GM12892 (cell line): ENCODE measurements around the gene MYBPC3.

Experiments used
- POLR2A ChIP-seq: IDR thresholded peaks from 2 replicates; pipeline ENCODE4 v1.6.1; 2011; ENCODE audit warnings: low read depth, low read length, control low read depth
- TAF1 ChIP-seq: IDR thresholded peaks from 2 replicates; pipeline ENCODE4 v1.6.1; 2011; ENCODE audit warnings: low read depth, mild to moderate bottlenecking, control low read depth, low read length, borderline replicate concordance

- TF ChIP-seq POLR2A (no peak), TAF1 (no peak)
These were observed 37.5 kb downstream of the MYBPC3 start for GRCh38 chr11:47314992-47315391.
